H1 (cell line): ENCODE measurements around the gene TMEM245. TPM values are rescaled to one million over a fixed set of nuclear protein-coding genes. Genes with fewer than 3 reads are reported as not detected.

ENCODE experiments used
- CTCF ChIA-PET: fragments of 300-600 bp; sonication (Branson Sonifier 250); formaldehyde crosslinking; loops from one replicate; lab custom pipeline; 2021; ENCODE audit not compliant: partially characterized antibody; lab: Charles Lee
- POLR2A ChIA-PET: fragments of 300-600 bp; sonication (Branson Sonifier 250); formaldehyde crosslinking; loops from one replicate; lab custom pipeline; 2021; ENCODE audit warnings: inconsistent platforms; ENCODE audit not compliant: partially characterized antibody; lab: Charles Lee
- DNase-seq, 2 experiments: peaks; one replicate each; pipeline versions ENCODE4 v3.0.0 to v3.0.0-alpha.2; 2010 to 2022; ENCODE audit warnings: low spot score in 2 of 2, low read depth in 1 of 2, mixed read lengths in 1 of 2
- FAIRE-seq: peaks from 2 replicates; lab custom pipeline; 2011; peaks lifted over from hg19 to GRCh38; lab: Jason Lieb, UNC
- H2AFZ ChIP-seq: 2 replicates; pipeline ENCODE4 v1.8.1; 2012; ENCODE audit warnings: low read length, inconsistent platforms
- H2AK5ac ChIP-seq: 2 replicates; pipeline ENCODE4 v1.6.1; 2013; ENCODE audit warnings: low read depth, low read length
- H2BK120ac ChIP-seq: replicated peaks from 2 replicates; pipeline ENCODE3; 2013; ENCODE audit warnings: low read depth, low read length, inconsistent platforms
- H2BK12ac ChIP-seq: 2 replicates; pipeline ENCODE4 v1.6.1; 2013; ENCODE audit warnings: low read depth, low read length
- H2BK15ac ChIP-seq: 2 replicates; pipeline ENCODE4 v1.6.1; 2013; ENCODE audit warnings: low read length
- H2BK20ac ChIP-seq: 2 replicates; pipeline ENCODE4 v1.6.1; 2013; ENCODE audit warnings: low read length
- H2BK5ac ChIP-seq: 2 replicates; pipeline ENCODE4 v1.6.1; 2013; ENCODE audit warnings: low read depth, low read length
- H3K14ac ChIP-seq: 2 replicates; pipeline ENCODE4 v1.6.1; 2013; ENCODE audit warnings: inconsistent platforms; ENCODE audit not compliant: insufficient read length
- H3K18ac ChIP-seq: 2 replicates; pipeline ENCODE4 v1.6.1; 2013; ENCODE audit warnings: low read length; ENCODE audit errors: extremely low read depth
- H3K23ac ChIP-seq: 2 replicates; pipeline ENCODE4 v1.6.1; 2013; ENCODE audit warnings: inconsistent platforms; ENCODE audit not compliant: insufficient read length
- H3K23me2 ChIP-seq: 2 replicates; pipeline ENCODE4 v1.6.1; 2013; ENCODE audit warnings: low read depth, low read length
- H3K27ac ChIP-seq: 2 replicates; pipeline ENCODE4 v1.6.1; 2011; ENCODE audit warnings: low read depth, low read length, inconsistent platforms
- H3K27me3 ChIP-seq, 4 experiments: replicated peaks in 1 of 4; 1 replicate in 1 of 4; 2 replicates in 3 of 4; pipeline versions ENCODE4 v1.6.1 to v1.8.1; 2011 to 2013; ENCODE audit warnings: low read length in 3 of 4, mild to moderate bottlenecking in 3 of 4, inconsistent platforms in 2 of 4, mixed read lengths in 2 of 4, moderate library complexity in 1 of 4; ENCODE audit not compliant: control insufficient read depth in 3 of 4, insufficient read depth in 3 of 4; ENCODE audit errors: extremely low read depth in 1 of 4
- H3K36me3 ChIP-seq, 4 experiments: 2 replicates each; pipeline versions ENCODE4 v1.6.1 to v1.8.1; 2011 to 2013; ENCODE audit warnings: mild to moderate bottlenecking in 4 of 4, low read length in 3 of 4, moderate library complexity in 2 of 4, control low read depth in 1 of 4, inconsistent platforms in 1 of 4; ENCODE audit not compliant: insufficient read depth in 4 of 4, control insufficient read depth in 2 of 4
- H3K4ac ChIP-seq: replicated peaks from 2 replicates; pipeline ENCODE3; 2013; ENCODE audit warnings: low read length, low read depth, mixed read lengths, inconsistent platforms; ENCODE audit not compliant: insufficient read length
- H3K4me1 ChIP-seq, 4 experiments: replicated peaks in 1 of 4; 1 replicate in 1 of 4; 2 replicates in 3 of 4; pipeline versions ENCODE4 v1.6.1 to v1.8.1; 2011 to 2013; ENCODE audit warnings: low read length in 3 of 4, inconsistent platforms in 2 of 4, mixed read lengths in 1 of 4; ENCODE audit not compliant: insufficient read depth in 4 of 4, control insufficient read depth in 3 of 4
- H3K4me2 ChIP-seq, 2 experiments: 2 replicates each; pipeline versions ENCODE4 v1.6.1 to v1.8.1; 2011 to 2013; ENCODE audit warnings: low read depth in 2 of 2, low read length in 2 of 2, control low read depth in 1 of 2, inconsistent platforms in 1 of 2, mild to moderate bottlenecking in 1 of 2; ENCODE audit not compliant: insufficient read depth in 1 of 2
- H3K4me3 ChIP-seq, 4 experiments: fragments of 200-600, 300-600 bp in 1 of 4; sonication (generic), shearing (Covaris generic), sonication (Bioruptor Twin) in 1 of 4; 2 replicates each; pipeline versions ENCODE4 v1.5.1 to v1.8.1; 2011 to 2016; ENCODE audit warnings: low read length in 4 of 4, low read depth in 3 of 4, control low read depth in 2 of 4, inconsistent platforms in 2 of 4, mild to moderate bottlenecking in 2 of 4, mixed read lengths in 1 of 4, moderate library complexity in 1 of 4; ENCODE audit not compliant: insufficient read depth in 2 of 4; ENCODE audit errors: extremely low read depth in 1 of 4
- H3K56ac ChIP-seq: replicated peaks from 2 replicates; pipeline ENCODE3; 2013; ENCODE audit warnings: low read depth, mild to moderate bottlenecking, mixed read lengths, low read length, inconsistent platforms; ENCODE audit not compliant: insufficient read length
- H3K79me1 ChIP-seq: 2 replicates; pipeline ENCODE4 v1.6.1; 2013; ENCODE audit warnings: low read depth, low read length, control low read depth
- H3K79me2 ChIP-seq, 2 experiments: 2 replicates each; pipeline versions ENCODE4 v1.6.1 to v1.8.1; 2012 to 2013; ENCODE audit warnings: low read length in 2 of 2, mild to moderate bottlenecking in 2 of 2, inconsistent platforms in 1 of 2; ENCODE audit not compliant: insufficient read depth in 2 of 2, control insufficient read depth in 1 of 2
- H3K9ac ChIP-seq, 4 experiments: replicated peaks in 1 of 4; 1 replicate in 1 of 4; 2 replicates in 3 of 4; pipeline versions ENCODE4 v1.6.1 to v1.8.1; 2011 to 2013; ENCODE audit warnings: low read depth in 3 of 4, low read length in 3 of 4, control low read depth in 2 of 4, mild to moderate bottlenecking in 2 of 4, moderate library complexity in 2 of 4, inconsistent platforms in 1 of 4; ENCODE audit errors: extremely low read depth in 1 of 4
- H3K9me3 ChIP-seq, 2 experiments: 2 replicates each; pipeline versions ENCODE4 v1.6.1 to v1.8.1; 2012 to 2013; ENCODE audit warnings: mild to moderate bottlenecking in 2 of 2, moderate library complexity in 2 of 2, control low read depth in 1 of 2, inconsistent platforms in 1 of 2, low read depth in 1 of 2, low read length in 1 of 2, mixed read lengths in 1 of 2; ENCODE audit not compliant: insufficient read depth in 2 of 2
- H4K20me1 ChIP-seq, 2 experiments: replicated peaks in 1 of 2; 2 replicates each; pipeline versions ENCODE3 to v1.8.1; 2011 to 2013; ENCODE audit warnings: inconsistent platforms in 2 of 2, low read length in 2 of 2, mild to moderate bottlenecking in 1 of 2; ENCODE audit not compliant: insufficient read depth in 2 of 2, control insufficient read depth in 1 of 2
- H4K5ac ChIP-seq: 2 replicates; pipeline ENCODE4 v1.6.1; 2013; ENCODE audit warnings: low read length, low read depth, mixed read lengths, inconsistent platforms; ENCODE audit not compliant: insufficient read length
- H4K8ac ChIP-seq: 2 replicates; pipeline ENCODE4 v1.8.0; 2013; ENCODE audit warnings: mild to moderate bottlenecking, moderate library complexity, low read length, inconsistent platforms; ENCODE audit not compliant: insufficient read depth; ENCODE audit errors: extremely low read depth
- H4K91ac ChIP-seq: replicated peaks from 2 replicates; pipeline ENCODE3; 2013; ENCODE audit warnings: low read length, mixed read lengths, inconsistent platforms; ENCODE audit not compliant: insufficient read length
- JUND ChIP-seq: IDR thresholded peaks from 2 replicates; pipeline ENCODE4 v1.6.1; 2011; ENCODE audit warnings: mild to moderate bottlenecking, improper control_type of control experiment, low read length
- TEAD4 ChIP-seq: IDR thresholded peaks from 2 replicates; pipeline ENCODE4 v1.6.1; 2012; ENCODE audit warnings: low read depth, low read length, inconsistent platforms, mixed read lengths
- WGBS, 2 experiments: shearing (Covaris generic) in 1 of 2; methylation state at CpG; one replicate each; pipeline versions ENCODE4 v1.1.6 to v1.1.7; 2013 to 2015; ENCODE audit warnings: low lambda C conversion rate in 2 of 2, mixed read lengths in 2 of 2, inconsistent platforms in 1 of 2, low coverage in 1 of 2, missing lambda C conversion rate in 1 of 2; ENCODE audit not compliant: insufficient replicate concordance in 2 of 2, insufficient coverage in 1 of 2, insufficient read length in 1 of 2; ENCODE audit errors: extremely low coverage in 1 of 2, missing lambda C conversion rate in 1 of 2; 5-methylcytosine and 5-hydroxymethylcytosine counted together
- polyA plus RNA-seq, 7 experiments: library from polyadenylated mRNA; depleted of rRNA in 3 of 7; stranded (reverse) in 5 of 7; unstranded in 2 of 7; fragments of >200 nt in 5 of 7; fragments of 200-250 nt in 2 of 7; gene quantifications; 1 replicate in 5 of 7; 2 replicates in 1 of 7; 4 replicates in 1 of 7; pipeline versions ENCODE4 v1.2.1 to v1.2.3, GENCODE V29; 2011 to 2013; ENCODE audit warnings: missing spikeins in 2 of 7, mixed read lengths in 2 of 7
- total RNA-seq: library from RNA; stranded (reverse); fragmentation: NEBNext Ultra II Directional; extraction: Animal tissue kit (Norgen Biotek cat#: 25700); gene quantifications from 2 replicates; pipeline ENCODE4 v1.2.1, GENCODE V29; 2021

The TMEM245 gene
- total and polyA plus RNA-seq, 2 of the 8 experiments (the other 6 are each of a cell fraction or from before 2014, with no cell fraction given) = 44.3 to 45.8 TPM

DNA sequence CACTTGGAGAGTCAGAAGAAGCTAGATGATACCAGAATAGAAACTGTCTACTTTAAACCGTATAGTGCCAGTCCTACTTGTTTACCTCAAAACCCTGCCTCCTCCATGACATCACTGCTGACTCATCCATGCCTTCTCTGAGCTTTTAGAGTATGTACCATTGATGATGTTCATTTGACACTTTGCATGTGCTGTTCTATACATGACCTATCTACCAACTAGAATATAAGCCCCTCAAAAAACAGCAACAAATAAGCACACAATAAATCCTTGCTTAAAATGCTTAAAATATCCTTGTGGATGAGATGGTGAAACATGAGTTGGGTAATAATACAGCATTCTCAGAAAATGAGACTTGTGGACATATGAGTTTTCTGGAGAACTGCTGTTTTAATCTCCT, 109.0 kb downstream of the TMEM245 start:
- H3K4ac ChIP-seq = no peak overlapping the region
- H2BK120ac ChIP-seq = no peak overlapping the region
- H3K9me3 ChIP-seq = no peaks in the 10 kb centered on the region
- TF ChIP-seq TEAD4 = no peak
- TF ChIP-seq JUND = peak; percentile 51; the same call in 1 of the 2 replicates
- TF ChIP-seq, all 59 proteins: peak for 1
- Histone ChIP-seq H3K79me2 (peaks cover 0 to 51% of the 10 kb centered on the region in 2 experiments; a peak in 2 of 4 replicates), H3K9ac (no peak overlapping the region), H3K36me3 (no peaks in the 10 kb centered on the region), H3K56ac (no peak overlapping the region), H4K91ac (no peak overlapping the region), H2BK15ac (no peak overlapping the region), H4K8ac (no peak overlapping the region), H3K4me3 (no peak overlapping the region), H2AFZ (no peak overlapping the region), H4K20me1 (peaks cover 6 to 9% of the 10 kb centered on the region in 2 experiments), H3K18ac (no peak overlapping the region), H4K5ac (no peak overlapping the region), H2BK5ac (no peak overlapping the region), H3K23ac (no peak overlapping the region), H3K27me3 (peaks cover 0 to 5% (median 2%) of the 10 kb centered on the region in 4 experiments; a peak in 1 of 7 replicates), H3K14ac (no peak overlapping the region), H2BK12ac (no peak overlapping the region), H3K4me1 (peaks cover 0 to 6% (median 2%) of the 10 kb centered on the region in 4 experiments; a peak in 5 of 7 replicates), H3K27ac (no peak overlapping the region), H3K23me2 (peaks cover 4% of the 10 kb centered on the region), H2BK20ac (no peak overlapping the region), H3K4me2 (no peak overlapping the region), H3K79me1 (no peaks in the 10 kb centered on the region), H2AK5ac (no peak overlapping the region)
- no peak for DNase-seq
- FAIRE-seq = no peak
- ChIA-PET CTCF (interaction anchor here (1.2 to 1.6 kb wide), 2 partner anchors 12 to 56 kb away, joined by 3 to 4 read pairs; no protein-coding TSS in a partner anchor), POLR2A (interaction anchor here (0.6 kb wide), 1 partner anchor 40 kb away, joined by 3 read pairs; no protein-coding TSS in a partner anchor)
- WGBS, 2 experiments = 84% methylated on average over 1 of the region's 1 CpG; no CpG with 5 or more reads in 1 of the 2 experiments
